Stimulated activated CD8-positive, alpha-beta memory T cell treated with anti-CD3 and anti-CD28 coated beads, Interleukin-2, amount 100 ng/mL, for 1 hour (primary cell): ENCODE data around the gene AP3S2.
"Not testable (repeated sequence)": the region's sequence is repeated elsewhere in the genome, so short reads cannot be mapped to it uniquely, and the experiment has no call there.

ENCODE experiments used
- DNase-seq, 2 donors: peaks; one replicate each; pipeline ENCODE4 v3.0.0-alpha.2; 2020; ENCODE audit warnings: low read depth in 2 of 2

The AP3S2 gene

GRCh38 chr15:89864958-89865739, 28.6 kb downstream of the AP3S2 start:
- DNase-seq = no peak

GRCh38 chr15:89863918-89864317, 29.9 kb downstream of the AP3S2 start:
- DNase-seq = no peak

- no peak for DNase-seq
Measured at GRCh38 chr15:89860891-89861290, 32.9 kb downstream of the AP3S2 start.

GRCh38 chr15:89860431-89860830, 33.4 kb downstream of the AP3S2 start:
- no peak for DNase-seq

GRCh38 chr15:89858661-89859458, 34.9 kb downstream of the AP3S2 start:
- no peak for DNase-seq

- no peak for DNase-seq
Measured at GRCh38 chr15:89857673-89858072, 36.1 kb downstream of the AP3S2 start.

GRCh38 chr15:89855948-89856347, 37.8 kb downstream of the AP3S2 start:
- DNase-seq = no peak

- DNase-seq = not testable (repeated sequence)
Measured at GRCh38 chr15:89854863-89855262, 38.9 kb downstream of the AP3S2 start.

- DNase-seq = no peak
Measured at GRCh38 chr15:89852342-89852995, 41.3 kb downstream of the AP3S2 start.

GRCh38 chr15:89851673-89852341, 42.0 kb downstream of the AP3S2 start:
- DNase-seq = no peak

- DNase-seq = no peak
Measured at GRCh38 chr15:89848970-89849292, 44.9 kb downstream of the AP3S2 start.

- no peak for DNase-seq
Measured at GRCh38 chr15:89847101-89847500, 46.7 kb downstream of the AP3S2 start.

GRCh38 chr15:89845305-89845893, 48.4 kb downstream of the AP3S2 start:
- no peak for DNase-seq

- no peak for DNase-seq
Measured at GRCh38 chr15:89841962-89842361, 51.8 kb downstream of the AP3S2 start.

GRCh38 chr15:89841306-89841705, 52.5 kb downstream of the AP3S2 start:
- no peak for DNase-seq

GRCh38 chr15:89839167-89839810, 54.5 kb downstream of the AP3S2 start:
- no peak for DNase-seq

GRCh38 chr15:89837830-89838178, 56.0 kb downstream of the AP3S2 start:
- DNase-seq = no peak

- no peak for DNase-seq
Measured at GRCh38 chr15:89837134-89837829, 56.5 kb downstream of the AP3S2 start.

- DNase-seq = no peak
Measured at GRCh38 chr15:89836267-89837133, 57.3 kb downstream of the AP3S2 start.

- no peak for DNase-seq
Measured at GRCh38 chr15:89835176-89835564, 58.6 kb downstream of the AP3S2 start.
